Small intestine (tissue), 16 donors: ENCODE measurements around the gene WAS. TPM values are rescaled to one million over a fixed set of nuclear protein-coding genes. Genes with fewer than 3 reads are reported as not detected.
"Not testable (repeated sequence)": the region's sequence is repeated elsewhere in the genome, so short reads cannot be mapped to it uniquely, and the experiment has no call there.

Source experiments
- DNase-seq, 2 donors: peaks; one replicate each; pipeline versions ENCODE4 v3.0.0 to v3.0.0-alpha.2; 2013
- FAIRE-seq: peaks from 2 replicates; lab custom pipeline; 2012; peaks lifted over from hg19 to GRCh38; lab: Jason Lieb, UNC
- H3K27ac ChIP-seq, 3 donors: one replicate each; pipeline ENCODE4 v1.5.1; 2013; ENCODE audit warnings: low read length in 2 of 3, mild to moderate bottlenecking in 2 of 3, control low read depth in 1 of 3, inconsistent platforms in 1 of 3, low read depth in 1 of 3, moderate library complexity in 1 of 3
- H3K27me3 ChIP-seq, 3 donors: one replicate each; pipeline ENCODE4 v1.6.1; 2013; ENCODE audit warnings: low read length in 3 of 3, inconsistent platforms in 1 of 3; ENCODE audit not compliant: control insufficient read depth in 3 of 3, insufficient read depth in 3 of 3
- H3K36me3 ChIP-seq, 3 donors: one replicate each; pipeline ENCODE4 v1.6.1; 2013; ENCODE audit warnings: low read length in 3 of 3, inconsistent platforms in 1 of 3, low read depth in 1 of 3, mild to moderate bottlenecking in 1 of 3, moderate library complexity in 1 of 3; ENCODE audit not compliant: control insufficient read depth in 3 of 3, insufficient read depth in 2 of 3
- H3K4me1 ChIP-seq, 3 donors: one replicate each; pipeline ENCODE4 v1.6.1; 2013; ENCODE audit warnings: low read length in 2 of 3, inconsistent platforms in 1 of 3, low read depth in 1 of 3, mild to moderate bottlenecking in 1 of 3, moderate library complexity in 1 of 3; ENCODE audit not compliant: control insufficient read depth in 3 of 3, insufficient read depth in 2 of 3
- H3K4me3 ChIP-seq, 3 donors: one replicate each; pipeline ENCODE4 v1.5.1; 2013; ENCODE audit warnings: low read length in 3 of 3, control low read depth in 1 of 3, inconsistent platforms in 1 of 3, low read depth in 1 of 3, mild to moderate bottlenecking in 1 of 3, moderate library complexity in 1 of 3
- H3K9me3 ChIP-seq, 2 donors: one replicate each; pipeline ENCODE4 v1.6.1; 2013; ENCODE audit warnings: low read depth in 1 of 2, low read length in 1 of 2; ENCODE audit not compliant: control insufficient read depth in 2 of 2, insufficient read depth in 1 of 2
- WGBS, 3 donors: extraction: QIAGEN DNeasy Blood & Tissue Kit; methylation state at CpG; one replicate each; pipeline ENCODE4 v1.1.7; 2013; 5-methylcytosine and 5-hydroxymethylcytosine counted together
- long read RNA-seq, 10 donors: transcript quantifications; one replicate each; lab custom pipeline, GENCODE V29; 2026
- polyA plus RNA-seq, 4 donors: library from polyadenylated mRNA; stranded (reverse) in 3 of 4; unstranded in 1 of 4; fragments of 200-250 nt in 3 of 4; fragments of 120-200 nt in 1 of 4; gene quantifications; one replicate each; pipeline versions ENCODE4 v1.2.1 to v1.2.3, GENCODE V29; 2013
- donor health status: healthy with polysubstance abuse.
- donor health status: control.
- donor health status: control.
- donor health status: Bipolar disorder and iron deficiency.
- donor health status: healthy.

The WAS gene
- polyA plus RNA-seq = 1 to 10 TPM; 1.1 to 6.2 (median 4.8) TPM
- long read RNA-seq, donor 1 = 0 reads
- long read RNA-seq, donor 2, partial matches to known transcripts = 0 of 1 reads
- long read RNA-seq, donor 2, other reads (novel, unspliced or antisense) = 0 of 1 reads
- long read RNA-seq, donor 3, partial matches to known transcripts = 0 of 1 reads
- long read RNA-seq, donor 3, other reads (novel, unspliced or antisense) = 0 of 1 reads
- long read RNA-seq, donor 4 = 0 reads
- long read RNA-seq, donor 5 = 0 reads
- long read RNA-seq, donor 6 = 0 reads
- long read RNA-seq, donor 7 = 0 reads
- long read RNA-seq, donor 8 = 0 reads
- long read RNA-seq, donor 9 = 0 reads
- long read RNA-seq, donor 10 = 0 reads

DNA sequence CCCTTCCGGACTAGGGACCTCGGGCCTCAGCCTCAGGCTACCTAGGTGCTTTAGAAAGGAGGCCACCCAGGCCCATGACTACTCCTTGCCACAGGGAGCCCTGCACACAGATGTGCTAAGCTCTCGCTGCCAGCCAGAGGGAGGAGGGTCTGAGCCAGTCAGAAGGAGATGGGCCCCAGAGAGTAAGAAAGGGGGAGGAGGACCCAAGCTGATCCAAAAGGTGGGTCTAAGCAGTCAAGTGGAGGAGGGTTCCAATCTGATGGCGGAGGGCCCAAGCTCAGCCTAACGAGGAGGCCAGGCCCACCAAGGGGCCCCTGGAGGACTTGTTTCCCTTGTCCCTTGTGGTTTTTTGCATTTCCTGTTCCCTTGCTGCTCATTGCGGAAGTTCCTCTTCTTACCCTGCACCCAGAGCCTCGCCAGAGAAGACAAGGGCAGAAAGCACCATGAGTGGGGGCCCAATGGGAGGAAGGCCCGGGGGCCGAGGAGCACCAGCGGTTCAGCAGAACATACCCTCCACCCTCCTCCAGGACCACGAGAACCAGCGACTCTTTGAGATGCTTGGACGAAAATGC is at the start of gene WAS:
Gene WAS (plus strand): TSS at position 389 of the 572 bp plus-strand sequence. CDS start 55 bp downstream, at position 444.
- Histone ChIP-seq H3K4me3 (peak within 1 kb of the TSS in 2 of 3 donors; percentile 41 to 53), H3K36me3 (no peaks in the 10 kb centered on the region), H3K27ac (peak within 1 kb of the TSS in 2 of 3 donors; percentile 72 to 93), H3K4me1 (peaks cover 0 to 1% (median 0%) of the 10 kb centered on the region in 3 donors), H3K27me3 (peaks cover 0 to 4% (median 0%) of the 10 kb centered on the region in 3 donors), H3K9me3 (no peaks in the 10 kb centered on the region)
- DNase-seq = peak in 1 of 2 donors; percentile 37
- no peak for FAIRE-seq
- 60 to 69% (median 66%) methylated on average over 9 to 13 of the region's 13 CpGs for WGBS, 3 donors

DNA sequence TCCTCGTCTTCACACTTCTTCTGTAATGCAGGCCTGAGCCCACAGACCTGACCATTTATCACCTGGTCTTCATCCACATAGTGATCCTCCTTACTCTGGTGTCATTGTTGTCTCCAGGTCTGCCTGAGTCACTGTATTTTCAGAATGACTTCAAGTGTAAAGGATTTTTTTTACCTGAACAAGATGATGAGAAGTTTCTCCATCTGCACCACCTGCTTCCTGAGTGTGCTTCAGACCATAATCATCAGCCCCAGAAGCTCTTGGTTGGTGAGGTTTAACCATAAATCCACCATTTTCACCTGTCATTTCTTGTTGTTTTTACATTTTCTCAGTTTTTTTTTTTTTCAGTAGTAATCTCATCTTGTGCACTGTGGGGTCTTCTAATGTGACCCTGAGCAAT is 47.3 kb upstream of the WAS start:
- DNase-seq = no peak
- WGBS, 3 donors = 74 to 90% (median 82%) methylated on average over 1 of the region's 1 CpG
- no peak for FAIRE-seq
- no peaks in the 10 kb centered on the region for H3K36me3 ChIP-seq
- no peaks in the 10 kb centered on the region for H3K27me3 ChIP-seq
- peaks cover 0 to 4% (median 0%) of the 10 kb centered on the region in 3 donors for H3K4me1 ChIP-seq
- no peaks in the 10 kb centered on the region for H3K9me3 ChIP-seq
- no peak overlapping the region for H3K4me3 ChIP-seq
- no peak overlapping the region for H3K27ac ChIP-seq

DNA sequence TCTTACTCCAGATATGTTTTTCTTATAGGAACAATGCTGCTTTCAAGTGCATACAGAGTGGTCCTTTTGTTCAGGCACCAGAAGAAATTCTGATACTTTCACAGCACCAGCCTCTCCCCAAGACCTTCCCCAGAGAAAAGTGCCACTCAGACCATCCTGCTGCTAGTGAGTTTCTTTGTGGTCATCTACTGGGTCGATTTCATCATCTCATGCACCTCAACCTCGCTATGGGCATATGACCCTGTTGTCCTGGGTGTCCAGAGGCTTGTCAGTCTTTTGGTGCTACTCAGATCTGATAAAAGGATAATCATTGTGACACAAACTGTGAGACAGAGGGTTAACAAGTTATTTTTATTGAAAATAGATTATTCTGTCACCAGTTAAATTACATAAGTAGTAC is 46.8 kb upstream of the WAS start:
- DNase-seq = no peak
- 35 to 64% (median 39%) methylated on average over 2 of the region's 2 CpGs for WGBS, 3 donors
- Histone ChIP-seq H3K4me1 (peaks cover 0 to 1% (median 0%) of the 10 kb centered on the region in 3 donors), H3K4me3 (no peak overlapping the region), H3K36me3 (no peaks in the 10 kb centered on the region), H3K27me3 (no peaks in the 10 kb centered on the region), H3K9me3 (no peaks in the 10 kb centered on the region), H3K27ac (no peak overlapping the region)
- FAIRE-seq = no peak

DNA sequence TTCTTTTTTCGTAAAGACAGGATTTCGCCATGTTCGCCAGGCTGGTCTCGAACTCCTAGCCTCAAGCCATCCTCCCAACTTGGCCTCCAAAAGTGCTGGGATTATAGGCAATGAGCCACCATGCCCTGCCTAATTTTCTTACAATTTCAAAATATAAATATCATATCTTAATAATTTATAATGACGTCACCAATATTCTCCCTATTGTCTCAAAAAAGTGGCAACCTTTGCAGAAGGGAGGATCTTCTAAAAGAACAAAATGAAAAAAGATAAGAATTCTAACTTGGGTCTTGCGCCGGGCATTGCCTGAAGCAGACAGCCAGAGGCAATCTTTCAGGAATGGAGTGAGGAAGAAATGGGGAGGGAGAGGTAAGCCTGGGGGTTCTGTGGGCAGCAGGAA is 37.9 kb upstream of the WAS start:
- Histone ChIP-seq H3K27ac (no peak overlapping the region), H3K4me3 (no peak overlapping the region), H3K9me3 (no peaks in the 10 kb centered on the region), H3K4me1 (no peaks in the 10 kb centered on the region), H3K36me3 (no peaks in the 10 kb centered on the region), H3K27me3 (no peaks in the 10 kb centered on the region)
- FAIRE-seq (no peak), DNase-seq (no peak)
- WGBS, 3 donors = 84 to 94% (median 87%) methylated on average over 7 of the region's 7 CpGs

DNA sequence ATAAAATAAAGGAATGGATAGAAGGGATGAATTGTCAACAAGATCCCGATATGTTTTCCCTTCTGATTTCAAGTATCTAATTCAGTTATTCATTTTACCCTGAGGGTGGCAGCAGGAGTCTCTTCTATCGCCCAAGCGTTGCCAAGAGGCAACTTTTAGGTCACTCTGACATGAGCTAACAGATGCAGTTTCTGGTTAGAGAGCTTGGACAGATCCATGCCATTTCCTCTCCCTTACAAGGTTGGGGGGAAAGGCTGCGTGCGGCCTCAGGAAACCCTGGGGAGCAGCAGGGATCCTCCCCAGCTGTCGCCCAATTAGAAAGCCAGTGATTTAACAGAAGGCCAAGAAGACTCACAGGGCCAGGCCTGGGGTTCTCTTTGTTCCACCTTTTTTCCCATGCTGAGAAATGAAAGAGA is 35.3 kb upstream of the WAS start:
- Histone ChIP-seq H3K9me3 (no peaks in the 10 kb centered on the region), H3K27me3 (no peaks in the 10 kb centered on the region), H3K4me3 (no peak overlapping the region), H3K36me3 (no peaks in the 10 kb centered on the region), H3K4me1 (no peaks in the 10 kb centered on the region), H3K27ac (peak overlapping the region in 1 of 3 donors; percentile 38)
- WGBS, 3 donors = 22 to 35% (median 34%) methylated on average over 6 of the region's 6 CpGs
- FAIRE-seq = no peak
- peak; percentile 19 to 21 for DNase-seq

DNA sequence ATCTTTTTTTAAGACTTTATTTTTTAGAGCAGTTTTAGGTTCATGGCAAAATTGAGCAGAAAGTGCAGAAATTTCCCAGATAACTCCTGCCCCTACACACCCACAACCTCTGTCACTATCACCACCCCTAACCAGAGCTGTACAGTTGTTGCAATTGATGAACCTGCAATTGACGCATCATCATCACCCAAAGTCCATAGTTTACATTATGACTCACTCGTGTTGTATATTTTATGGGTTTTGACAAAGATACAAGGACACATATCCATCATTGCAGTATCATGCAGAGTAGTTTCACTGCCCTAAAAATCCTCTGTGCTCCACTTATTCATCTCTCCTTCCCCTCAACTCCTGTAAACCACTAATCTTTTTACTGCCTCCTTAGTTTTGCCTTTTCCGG is 34.5 kb upstream of the WAS start:
- H3K27ac ChIP-seq = peak overlapping the region in 1 of 3 donors; percentile 42
- 36 to 61% (median 37%) methylated on average over 3 of the region's 3 CpGs for WGBS, 3 donors
- H3K27me3 ChIP-seq = peaks cover 0 to 2% (median 0%) of the 10 kb centered on the region in 3 donors
- no peaks in the 10 kb centered on the region for H3K9me3 ChIP-seq
- FAIRE-seq = no peak
- peak; percentile 51 to 65 for DNase-seq
- H3K36me3 ChIP-seq = no peaks in the 10 kb centered on the region
- no peaks in the 10 kb centered on the region for H3K4me1 ChIP-seq
- H3K4me3 ChIP-seq = no peak overlapping the region

DNA sequence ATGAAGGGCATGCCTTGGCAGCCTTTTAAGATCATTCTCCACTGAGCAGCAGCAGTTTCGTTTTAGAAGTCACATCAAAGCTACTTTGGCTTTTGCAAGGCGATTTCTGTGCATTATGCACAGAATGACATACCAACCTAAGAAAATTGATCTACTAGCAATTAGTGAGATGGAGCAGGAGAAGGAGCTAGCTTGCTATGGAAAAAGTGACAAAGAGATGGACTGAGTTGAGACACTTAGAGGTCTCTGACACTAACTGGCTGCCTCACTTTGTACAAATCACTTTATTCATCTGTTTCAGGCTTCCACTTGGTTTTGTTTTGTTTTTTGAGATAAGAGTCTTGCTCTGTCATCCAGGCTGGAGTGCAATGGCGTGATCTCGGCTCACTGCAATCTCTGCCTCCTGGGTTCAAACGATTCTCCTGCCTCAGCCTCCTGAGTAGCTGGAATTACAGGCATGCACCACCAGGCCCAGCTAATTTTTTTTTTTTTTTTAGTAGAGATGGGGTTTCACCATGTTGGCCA is 31.5 kb upstream of the WAS start:
- not testable (repeated sequence) for FAIRE-seq, H3K27me3 ChIP-seq, DNase-seq, H3K4me3 ChIP-seq, H3K9me3 ChIP-seq, H3K27ac ChIP-seq, H3K36me3 ChIP-seq, H3K4me1 ChIP-seq
- 66 to 78% (median 66%) methylated on average over 5 of the region's 5 CpGs for WGBS, 3 donors

DNA sequence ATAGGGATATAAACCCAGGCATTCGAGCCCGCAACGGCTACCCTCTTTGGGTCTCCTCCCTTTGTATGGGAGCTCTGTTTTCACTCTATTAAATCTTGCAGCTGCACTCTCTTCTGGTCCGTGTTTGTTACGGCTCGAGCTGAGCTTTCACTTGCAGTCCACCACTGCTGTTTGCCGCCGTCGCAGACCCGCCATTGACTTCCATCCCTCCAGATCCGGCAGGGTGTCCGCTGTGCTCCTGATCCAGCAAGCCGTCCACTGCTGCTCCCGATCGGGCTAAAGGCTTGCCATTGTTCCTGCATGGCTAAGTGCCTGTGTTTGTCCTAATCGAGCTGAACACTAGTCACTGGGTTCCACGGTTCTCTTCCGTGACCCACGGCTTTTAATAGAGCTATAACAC is 28.9 kb upstream of the WAS start:
- H3K4me3 ChIP-seq, FAIRE-seq: not testable (repeated sequence)

More for the DNA sequence above, 28.9 kb upstream of the WAS start:
- not testable (repeated sequence) for H3K27ac ChIP-seq, H3K36me3 ChIP-seq, DNase-seq, H3K27me3 ChIP-seq, H3K9me3 ChIP-seq, H3K4me1 ChIP-seq
- WGBS, 3 donors = 39 to 64% (median 48%) methylated on average over 12 to 19 of the region's 19 CpGs
